ENCODE measurements around the gene MEIS3. TPM values are rescaled to one million over a fixed set of nuclear protein-coding genes. Genes with fewer than 3 reads are reported as not detected.
"Not testable (repeated sequence)": the region's sequence is repeated elsewhere in the genome, so short reads cannot be mapped to it uniquely, and the experiment has no call there.

MEIS3 gene
- total RNA-seq, 2 experiments from 2014 or later: 1.3 TPM; not detected in 1

- Histone ChIP-seq H4K20me1 (ENCODE audit: insufficient read depth, low read length) (no peaks in the 10 kb centered on the region), H3K36me3 (ENCODE audit: insufficient read depth, low read length) (no peaks in the 10 kb centered on the region), H3K9me2 (ENCODE audit: insufficient read depth, low read length) (no peaks in the 10 kb centered on the region), H3K4me3 (ENCODE audit: low read depth, low read length, poor library complexity, severe bottlenecking) (no peak overlapping the region), H2AFZ (ENCODE audit: low read length) (no peak overlapping the region), H3K79me2 (ENCODE audit: insufficient read depth, low read depth, low read length) (no peaks in the 10 kb centered on the region), H3K27ac (ENCODE audit: low read depth, low read length, poor library complexity, severe bottlenecking) (no peak overlapping the region), H3K4me1 (ENCODE audit: insufficient read depth, low read length, poor library complexity, severe bottlenecking) (peaks cover 6% of the 10 kb centered on the region), H3K9me3 (ENCODE audit: low read length) (no peaks in the 10 kb centered on the region), H3K4me2 (ENCODE audit: low read length) (no peak overlapping the region)
- intact Hi-C loops (cut with micrococcal nuclease; ENCODE audit: unreplicated experiment): no loop called here
- POLR2A ChIA-PET: no interaction called here
- no TSS peak for BruUV-seq (replicated peaks)
- CTCF ChIA-PET (ENCODE audit: unreplicated experiment): no interaction called here
- no peak for DNase-seq (ENCODE audit: low spot score)
- TF ChIP-seq EZH2phosphoT487 (IDR thresholded peaks at IDR 0.05; ENCODE audit: borderline replicate concordance, low read depth, low read length): no peak
- TF ChIP-seq, protein P1, sequence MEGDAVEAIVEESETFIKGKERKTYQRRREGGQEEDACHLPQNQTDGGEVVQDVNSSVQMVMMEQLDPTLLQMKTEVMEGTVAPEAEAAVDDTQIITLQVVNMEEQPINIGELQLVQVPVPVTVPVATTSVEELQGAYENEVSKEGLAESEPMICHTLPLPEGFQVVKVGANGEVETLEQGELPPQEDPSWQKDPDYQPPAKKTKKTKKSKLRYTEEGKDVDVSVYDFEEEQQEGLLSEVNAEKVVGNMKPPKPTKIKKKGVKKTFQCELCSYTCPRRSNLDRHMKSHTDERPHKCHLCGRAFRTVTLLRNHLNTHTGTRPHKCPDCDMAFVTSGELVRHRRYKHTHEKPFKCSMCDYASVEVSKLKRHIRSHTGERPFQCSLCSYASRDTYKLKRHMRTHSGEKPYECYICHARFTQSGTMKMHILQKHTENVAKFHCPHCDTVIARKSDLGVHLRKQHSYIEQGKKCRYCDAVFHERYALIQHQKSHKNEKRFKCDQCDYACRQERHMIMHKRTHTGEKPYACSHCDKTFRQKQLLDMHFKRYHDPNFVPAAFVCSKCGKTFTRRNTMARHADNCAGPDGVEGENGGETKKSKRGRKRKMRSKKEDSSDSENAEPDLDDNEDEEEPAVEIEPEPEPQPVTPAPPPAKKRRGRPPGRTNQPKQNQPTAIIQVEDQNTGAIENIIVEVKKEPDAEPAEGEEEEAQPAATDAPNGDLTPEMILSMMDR (conservative IDR thresholded peaks at IDR 0.05; ENCODE audit: low read length): no peak
Observed at GRCh38 chr19:47389150-47389556, 30.2 kb downstream of the MEIS3 start.

- H3K36me3 ChIP-seq (ENCODE audit: insufficient read depth, low read length); BruUV-seq (replicated peaks); DNase-seq (ENCODE audit: low spot score); H3K4me2 ChIP-seq (ENCODE audit: low read length); intact Hi-C loops (cut with micrococcal nuclease; ENCODE audit: unreplicated experiment); H2AFZ ChIP-seq (ENCODE audit: low read length); H3K4me1 ChIP-seq (ENCODE audit: insufficient read depth, low read length, poor library complexity, severe bottlenecking); H3K27ac ChIP-seq (ENCODE audit: low read depth, low read length, poor library complexity, severe bottlenecking); H3K4me3 ChIP-seq (ENCODE audit: low read depth, low read length, poor library complexity, severe bottlenecking); H3K9me3 ChIP-seq (ENCODE audit: low read length); H3K79me2 ChIP-seq (ENCODE audit: insufficient read depth, low read depth, low read length); POLR2A ChIA-PET; CTCF ChIA-PET (ENCODE audit: unreplicated experiment); H3K9me2 ChIP-seq (ENCODE audit: insufficient read depth, low read length); H4K20me1 ChIP-seq (ENCODE audit: insufficient read depth, low read length): not testable (repeated sequence)
Observed at GRCh38 chr19:47388721-47389120, 30.6 kb downstream of the MEIS3 start.

- H3K9me2 ChIP-seq (ENCODE audit: insufficient read depth, low read length); H4K20me1 ChIP-seq (ENCODE audit: insufficient read depth, low read length); H3K27ac ChIP-seq (ENCODE audit: low read depth, low read length, poor library complexity, severe bottlenecking); H3K79me2 ChIP-seq (ENCODE audit: insufficient read depth, low read depth, low read length); H3K4me2 ChIP-seq (ENCODE audit: low read length); intact Hi-C loops (cut with micrococcal nuclease; ENCODE audit: unreplicated experiment); H3K36me3 ChIP-seq (ENCODE audit: insufficient read depth, low read length); H3K9me3 ChIP-seq (ENCODE audit: low read length); BruUV-seq (replicated peaks); H3K4me1 ChIP-seq (ENCODE audit: insufficient read depth, low read length, poor library complexity, severe bottlenecking); CTCF ChIA-PET (ENCODE audit: unreplicated experiment); H3K4me3 ChIP-seq (ENCODE audit: low read depth, low read length, poor library complexity, severe bottlenecking); H2AFZ ChIP-seq (ENCODE audit: low read length); DNase-seq (ENCODE audit: low spot score); POLR2A ChIA-PET: not testable (repeated sequence)
Observed at GRCh38 chr19:47387623-47388022, 31.7 kb downstream of the MEIS3 start.

DNA sequence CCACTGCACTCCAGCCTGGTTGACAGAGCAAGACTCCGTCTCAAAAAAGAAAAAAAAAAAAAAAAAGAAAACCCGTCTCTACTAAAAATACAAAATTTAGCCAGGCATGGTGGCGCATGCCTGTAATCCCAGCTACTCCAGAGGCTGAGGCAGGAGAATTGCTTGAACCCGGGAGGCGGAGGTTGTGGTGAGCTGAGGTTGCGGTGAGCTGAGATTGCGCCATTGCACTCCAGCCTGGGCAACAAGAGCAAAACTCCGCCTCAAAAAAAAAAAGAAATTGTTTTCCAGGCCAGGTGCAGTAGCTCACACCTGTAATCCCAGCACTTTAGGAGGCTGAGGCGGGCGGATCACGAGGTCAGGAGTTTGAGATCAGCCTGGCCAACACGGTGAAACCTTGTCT lies 32.7 kb downstream of the MEIS3 start:
- H3K36me3 ChIP-seq (ENCODE audit: insufficient read depth, low read length); H2AFZ ChIP-seq (ENCODE audit: low read length); H3K79me2 ChIP-seq (ENCODE audit: insufficient read depth, low read depth, low read length); H3K4me3 ChIP-seq (ENCODE audit: low read depth, low read length, poor library complexity, severe bottlenecking); POLR2A ChIA-PET; H3K9me2 ChIP-seq (ENCODE audit: insufficient read depth, low read length); H4K20me1 ChIP-seq (ENCODE audit: insufficient read depth, low read length); intact Hi-C loops (cut with micrococcal nuclease; ENCODE audit: unreplicated experiment); H3K9me3 ChIP-seq (ENCODE audit: low read length); BruUV-seq (replicated peaks); DNase-seq (ENCODE audit: low spot score); H3K27ac ChIP-seq (ENCODE audit: low read depth, low read length, poor library complexity, severe bottlenecking); H3K4me2 ChIP-seq (ENCODE audit: low read length); CTCF ChIA-PET (ENCODE audit: unreplicated experiment): not testable (repeated sequence)
- H3K4me1 ChIP-seq (ENCODE audit: insufficient read depth, low read length, poor library complexity, severe bottlenecking): peaks cover 11% of the 10 kb centered on the region

GRCh38 chr19:47384533-47384932 lies 34.8 kb downstream of the MEIS3 start:
- POLR2A ChIA-PET: interaction anchor here (0.6 kb wide), 1 partner anchor 44 kb away, joined by 3 read pairs; no protein-coding TSS in a partner anchor
- Histone ChIP-seq H3K4me1 (ENCODE audit: insufficient read depth, low read length, poor library complexity, severe bottlenecking) (peaks cover 12% of the 10 kb centered on the region), H3K36me3 (ENCODE audit: insufficient read depth, low read length) (peaks cover 28% of the 10 kb centered on the region; the same call in 1 of the 2 replicates)
- H3K4me3 ChIP-seq (ENCODE audit: low read depth, low read length, poor library complexity, severe bottlenecking); H4K20me1 ChIP-seq (ENCODE audit: insufficient read depth, low read length); H3K27ac ChIP-seq (ENCODE audit: low read depth, low read length, poor library complexity, severe bottlenecking); H3K79me2 ChIP-seq (ENCODE audit: insufficient read depth, low read depth, low read length); H3K4me2 ChIP-seq (ENCODE audit: low read length); H3K9me3 ChIP-seq (ENCODE audit: low read length); H3K9me2 ChIP-seq (ENCODE audit: insufficient read depth, low read length); DNase-seq (ENCODE audit: low spot score); BruUV-seq (replicated peaks); CTCF ChIA-PET (ENCODE audit: unreplicated experiment); intact Hi-C loops (cut with micrococcal nuclease; ENCODE audit: unreplicated experiment); H2AFZ ChIP-seq (ENCODE audit: low read length): not testable (repeated sequence)

- H3K4me3 ChIP-seq (ENCODE audit: low read depth, low read length, poor library complexity, severe bottlenecking); BruUV-seq (replicated peaks); DNase-seq (ENCODE audit: low spot score); H3K9me3 ChIP-seq (ENCODE audit: low read length); intact Hi-C loops (cut with micrococcal nuclease; ENCODE audit: unreplicated experiment); H3K27ac ChIP-seq (ENCODE audit: low read depth, low read length, poor library complexity, severe bottlenecking); H3K4me2 ChIP-seq (ENCODE audit: low read length); H2AFZ ChIP-seq (ENCODE audit: low read length); H4K20me1 ChIP-seq (ENCODE audit: insufficient read depth, low read length); H3K9me2 ChIP-seq (ENCODE audit: insufficient read depth, low read length); H3K79me2 ChIP-seq (ENCODE audit: insufficient read depth, low read depth, low read length); CTCF ChIA-PET (ENCODE audit: unreplicated experiment): not testable (repeated sequence)
- POLR2A ChIA-PET: interaction anchor here (0.6 kb wide), 1 partner anchor 44 kb away, joined by 3 read pairs; no protein-coding TSS in a partner anchor
- Histone ChIP-seq H3K36me3 (ENCODE audit: insufficient read depth, low read length) (peaks cover 29% of the 10 kb centered on the region; the same call in 1 of the 2 replicates), H3K4me1 (ENCODE audit: insufficient read depth, low read length, poor library complexity, severe bottlenecking) (peaks cover 12% of the 10 kb centered on the region)
Observed at GRCh38 chr19:47383890-47384289, 35.4 kb downstream of the MEIS3 start.
